ENCODE results near the gene RUNX1. TPM values are rescaled to one million over a fixed set of nuclear protein-coding genes. Genes with fewer than 3 reads are reported as not detected.

RUNX1 gene
- total RNA-seq, 2 donors from 2014 or later = 97.0 to 110 TPM

- H3K36me3 Mint-ChIP-seq (ENCODE audit: low read depth) = peaks cover 8% of the 10 kb centered on the region
- no peak overlapping the region for H3K4me3 Mint-ChIP-seq
- H3K9me3 ChIP-seq (ENCODE audit: control insufficient read depth, low read length, poor library complexity, severe bottlenecking) = no peaks in the 10 kb centered on the region
- H3K27me3 Mint-ChIP-seq = no peaks in the 10 kb centered on the region
- peak overlapping the region; percentile 21 for H3K27ac Mint-ChIP-seq
- DNase-seq = no peak
- no peak for ATAC-seq
- H3K4me1 Mint-ChIP-seq = peaks cover 23% of the 10 kb centered on the region
Observed at GRCh38 chr21:34874684-34875513, 174.2 kb downstream of the RUNX1 start.

- Mint-ChIP-seq H3K4me1 (peaks cover 40% of the 10 kb centered on the region), H3K27ac (peak overlapping the region; percentile 49), H3K36me3 (ENCODE audit: low read depth) (peaks cover 6% of the 10 kb centered on the region), H3K4me3 (no peak overlapping the region), H3K27me3 (no peaks in the 10 kb centered on the region)
- no peaks in the 10 kb centered on the region for H3K9me3 ChIP-seq (ENCODE audit: control insufficient read depth, low read length, poor library complexity, severe bottlenecking)
- no peak for DNase-seq
- ATAC-seq = no peak
Observed at GRCh38 chr21:34871026-34871908, 177.8 kb downstream of the RUNX1 start.

DNA sequence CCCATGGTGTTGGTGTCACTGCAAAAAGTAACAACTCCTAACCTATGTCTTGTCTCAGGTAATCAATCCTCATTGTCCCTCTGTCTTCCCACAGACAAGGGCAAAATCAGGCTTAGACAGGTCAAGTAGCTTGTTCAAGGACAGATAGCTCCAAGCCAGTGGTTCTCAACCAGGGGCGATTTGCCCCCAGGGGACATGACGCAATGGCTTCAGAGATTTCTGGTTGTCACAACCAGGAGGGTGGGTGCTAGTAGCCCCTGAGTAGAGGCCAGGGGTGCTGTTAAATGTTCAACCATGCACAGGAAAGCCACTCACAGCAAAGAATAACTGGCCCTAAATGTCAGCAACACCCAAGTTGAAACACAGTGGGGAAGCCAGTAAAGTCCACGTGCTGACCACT lies 178.9 kb downstream of the RUNX1 start:
- Mint-ChIP-seq H3K27me3 (no peaks in the 10 kb centered on the region), H3K27ac (no peak overlapping the region), H3K4me3 (no peak overlapping the region), H3K36me3 (ENCODE audit: low read depth) (peaks cover 6% of the 10 kb centered on the region), H3K4me1 (peaks cover 46% of the 10 kb centered on the region)
- H3K9me3 ChIP-seq (ENCODE audit: control insufficient read depth, low read length, poor library complexity, severe bottlenecking) = no peaks in the 10 kb centered on the region
- ATAC-seq (no peak), DNase-seq (no peak)

- Mint-ChIP-seq H3K4me3 (no peak overlapping the region), H3K4me1 (peaks cover 49% of the 10 kb centered on the region), H3K27ac (no peak overlapping the region), H3K36me3 (ENCODE audit: low read depth) (peaks cover 8% of the 10 kb centered on the region), H3K27me3 (no peaks in the 10 kb centered on the region)
- ATAC-seq = no peak
- H3K9me3 ChIP-seq (ENCODE audit: control insufficient read depth, low read length, poor library complexity, severe bottlenecking) = no peaks in the 10 kb centered on the region
- DNase-seq = no peak
Observed at GRCh38 chr21:34869545-34869944, 179.6 kb downstream of the RUNX1 start.

GRCh38 chr21:34867785-34868184 lies 181.3 kb downstream of the RUNX1 start:
- ATAC-seq (no peak), DNase-seq (no peak)

DNA sequence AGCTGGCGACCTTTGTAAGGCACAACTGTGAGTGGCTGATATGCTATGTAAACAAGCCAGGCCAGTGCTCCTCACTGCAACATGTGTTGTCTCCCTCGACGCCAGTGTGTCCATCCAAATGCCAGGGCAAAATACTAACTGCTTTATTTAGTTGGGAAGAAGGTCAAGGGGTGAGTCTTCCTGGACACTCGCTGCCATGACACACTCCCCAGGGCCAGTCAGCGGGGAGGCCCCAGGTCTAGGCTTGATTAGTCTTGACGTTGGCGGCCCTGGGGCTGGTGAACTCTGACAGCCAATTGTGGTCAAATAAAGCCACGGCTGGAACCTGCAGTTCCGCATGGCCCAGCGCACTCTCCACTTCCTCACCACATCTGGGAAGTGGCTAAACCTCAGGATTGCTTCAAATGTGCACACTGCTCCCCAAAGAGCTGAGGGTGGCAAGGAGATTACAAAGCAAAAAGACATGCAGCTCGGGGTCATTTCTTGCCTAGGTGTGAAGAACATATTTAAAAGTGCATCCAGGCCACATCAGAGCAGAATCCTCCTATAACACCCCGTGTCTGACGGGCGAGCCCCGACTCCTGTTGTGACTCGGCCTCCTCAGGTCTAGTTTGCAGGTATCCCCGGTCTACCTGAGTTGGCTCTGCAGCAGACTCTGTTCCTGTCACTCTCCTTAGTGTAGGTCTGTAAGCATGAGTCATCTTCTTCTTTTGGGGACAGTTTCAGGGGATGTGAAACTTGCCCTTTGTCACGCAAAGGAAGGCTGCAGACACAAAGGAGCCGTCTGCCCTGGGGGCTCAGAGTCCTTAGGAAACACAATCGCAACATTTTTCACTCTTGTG lies 183.5 kb downstream of the RUNX1 start:
- no peaks in the 10 kb centered on the region for H3K9me3 ChIP-seq (ENCODE audit: control insufficient read depth, low read length, poor library complexity, severe bottlenecking)
- H3K27ac Mint-ChIP-seq = peak overlapping the region; percentile 78
- DNase-seq = no peak
- peaks cover 35% of the 10 kb centered on the region for H3K4me1 Mint-ChIP-seq
- no peaks in the 10 kb centered on the region for H3K27me3 Mint-ChIP-seq
- H3K4me3 Mint-ChIP-seq = peak overlapping the region; percentile 28
- peaks cover 4% of the 10 kb centered on the region for H3K36me3 Mint-ChIP-seq (ENCODE audit: low read depth)
- ATAC-seq = peak; percentile 63

More at GRCh38 chr21:34867785-34868184, 181.3 kb downstream of the RUNX1 start:
- H3K9me3 ChIP-seq (ENCODE audit: control insufficient read depth, low read length, poor library complexity, severe bottlenecking) = no peaks in the 10 kb centered on the region
- Mint-ChIP-seq H3K27me3 (no peaks in the 10 kb centered on the region), H3K4me3 (no peak overlapping the region), H3K27ac (no peak overlapping the region), H3K4me1 (peaks cover 39% of the 10 kb centered on the region), H3K36me3 (ENCODE audit: low read depth) (peaks cover 6% of the 10 kb centered on the region)

DNA sequence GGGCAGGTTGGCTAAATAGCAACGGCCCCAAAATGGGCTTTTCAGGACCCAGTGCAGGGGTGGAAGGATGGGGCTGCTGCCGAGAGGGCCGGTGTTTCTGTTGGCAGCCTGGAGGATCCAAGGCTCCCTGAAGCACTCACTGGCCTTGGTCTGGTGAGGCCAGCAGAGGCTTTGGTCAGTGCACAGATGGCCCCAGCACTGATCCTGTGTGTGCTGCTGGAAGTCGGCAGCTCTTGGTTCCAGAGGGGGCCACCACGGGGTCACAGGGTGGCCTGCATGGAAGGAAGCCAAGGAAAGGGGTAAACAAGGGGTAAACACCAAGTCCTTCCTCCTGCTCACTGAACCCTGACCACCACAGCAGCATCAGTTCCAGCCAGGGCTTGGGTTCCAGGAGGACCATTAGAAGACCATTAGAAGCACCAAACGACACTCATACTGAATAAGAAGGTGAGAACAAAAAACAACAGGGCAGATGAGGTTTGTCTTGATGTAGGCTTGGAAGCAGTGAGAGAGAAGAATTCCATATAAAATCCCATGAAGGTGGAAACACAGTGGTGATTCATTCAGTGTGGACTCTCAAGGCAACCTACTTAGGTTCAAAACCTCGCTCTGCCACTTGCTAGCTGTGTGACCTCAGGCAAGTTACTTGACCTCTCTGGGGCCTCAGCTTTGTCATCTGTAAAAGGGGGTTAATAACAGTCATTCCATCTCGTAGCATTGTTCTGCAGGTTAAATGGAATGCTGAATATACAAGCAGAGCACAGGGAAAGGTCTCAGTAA lies 184.5 kb downstream of the RUNX1 start:
- Mint-ChIP-seq H3K4me1 (peaks cover 35% of the 10 kb centered on the region), H3K27me3 (no peaks in the 10 kb centered on the region), H3K27ac (peak overlapping the region; percentile 78), H3K36me3 (ENCODE audit: low read depth) (peaks cover 4% of the 10 kb centered on the region), H3K4me3 (no peak overlapping the region)
- ATAC-seq = no peak
- no peaks in the 10 kb centered on the region for H3K9me3 ChIP-seq (ENCODE audit: control insufficient read depth, low read length, poor library complexity, severe bottlenecking)
- no peak for DNase-seq

GRCh38 chr21:34862951-34863350 lies 186.2 kb downstream of the RUNX1 start:
- H3K9me3 ChIP-seq (ENCODE audit: control insufficient read depth, low read length, poor library complexity, severe bottlenecking) = no peaks in the 10 kb centered on the region
- no peak for DNase-seq
- H3K4me1 Mint-ChIP-seq = peaks cover 21% of the 10 kb centered on the region
- H3K36me3 Mint-ChIP-seq (ENCODE audit: low read depth) = peaks cover 4% of the 10 kb centered on the region
- ATAC-seq = no peak
- peak overlapping the region; percentile 11 for H3K27ac Mint-ChIP-seq
- H3K4me3 Mint-ChIP-seq = no peak overlapping the region
- H3K27me3 Mint-ChIP-seq = no peaks in the 10 kb centered on the region

DNA sequence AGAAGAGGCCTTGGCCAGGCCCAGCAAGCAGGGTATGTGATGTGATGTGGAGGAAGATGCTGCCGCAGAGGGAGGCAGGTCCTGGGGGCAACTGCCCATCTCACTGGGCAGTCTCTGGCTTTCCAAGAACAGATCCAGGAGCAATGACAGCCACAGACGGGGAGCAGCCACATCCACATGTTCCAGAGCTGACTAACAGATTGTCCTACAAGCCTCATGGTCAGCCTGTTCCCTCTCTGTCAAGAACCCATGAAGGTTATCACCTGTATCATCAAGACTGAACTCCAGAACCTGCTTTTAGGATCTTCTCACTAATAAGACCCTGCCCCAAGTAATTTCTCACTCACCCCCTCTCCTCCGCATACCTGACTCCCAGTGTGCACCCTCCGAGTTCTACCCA lies 187.8 kb downstream of the RUNX1 start:
- ATAC-seq (no peak), DNase-seq (no peak)
- peaks cover 12% of the 10 kb centered on the region for H3K4me1 Mint-ChIP-seq
- H3K9me3 ChIP-seq (ENCODE audit: control insufficient read depth, low read length, poor library complexity, severe bottlenecking) = no peaks in the 10 kb centered on the region
- H3K36me3 Mint-ChIP-seq (ENCODE audit: low read depth) = peaks cover 4% of the 10 kb centered on the region
- no peak overlapping the region for H3K4me3 Mint-ChIP-seq
- H3K27me3 Mint-ChIP-seq = no peaks in the 10 kb centered on the region
- peak overlapping the region; percentile 37 for H3K27ac Mint-ChIP-seq

DNA sequence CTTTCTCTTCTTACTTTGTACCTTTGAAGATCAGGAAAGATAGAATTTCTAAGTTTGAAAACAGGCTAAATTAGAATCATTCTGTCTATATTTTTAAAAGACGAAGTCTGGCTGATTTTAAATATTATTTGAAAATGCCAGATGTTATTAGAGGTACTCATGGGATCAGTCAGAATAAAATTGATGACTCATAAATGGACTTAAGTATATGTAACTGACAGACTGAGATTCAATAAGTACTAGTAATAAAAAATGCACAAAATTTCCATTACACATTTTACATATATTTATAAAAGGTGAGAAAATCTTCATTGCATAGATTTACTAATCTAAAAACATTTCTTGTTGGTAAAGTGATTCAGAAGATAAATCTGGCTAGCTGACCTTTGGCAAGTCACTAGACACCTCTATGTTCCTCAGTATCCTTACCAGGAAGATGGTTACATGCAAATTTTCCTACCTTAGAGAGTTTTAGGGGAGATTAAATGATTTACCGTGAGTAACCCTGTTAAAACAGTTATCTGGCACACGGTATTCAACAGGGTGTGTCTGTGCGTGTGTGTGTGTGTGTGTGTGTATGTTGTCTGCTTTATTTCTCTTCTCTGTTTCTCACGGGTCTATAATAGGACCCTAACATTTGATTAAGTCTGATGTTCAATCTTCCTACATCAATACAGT lies 189.0 kb downstream of the RUNX1 start:
- peak overlapping the region; percentile 8 for H3K27ac Mint-ChIP-seq
- DNase-seq (no peak), ATAC-seq (no peak)
- H3K4me3 Mint-ChIP-seq = no peak overlapping the region
- H3K36me3 Mint-ChIP-seq (ENCODE audit: low read depth) = peaks cover 4% of the 10 kb centered on the region
- H3K27me3 Mint-ChIP-seq = no peaks in the 10 kb centered on the region
- no peaks in the 10 kb centered on the region for H3K9me3 ChIP-seq (ENCODE audit: control insufficient read depth, low read length, poor library complexity, severe bottlenecking)
- peaks cover 3% of the 10 kb centered on the region for H3K4me1 Mint-ChIP-seq

DNA sequence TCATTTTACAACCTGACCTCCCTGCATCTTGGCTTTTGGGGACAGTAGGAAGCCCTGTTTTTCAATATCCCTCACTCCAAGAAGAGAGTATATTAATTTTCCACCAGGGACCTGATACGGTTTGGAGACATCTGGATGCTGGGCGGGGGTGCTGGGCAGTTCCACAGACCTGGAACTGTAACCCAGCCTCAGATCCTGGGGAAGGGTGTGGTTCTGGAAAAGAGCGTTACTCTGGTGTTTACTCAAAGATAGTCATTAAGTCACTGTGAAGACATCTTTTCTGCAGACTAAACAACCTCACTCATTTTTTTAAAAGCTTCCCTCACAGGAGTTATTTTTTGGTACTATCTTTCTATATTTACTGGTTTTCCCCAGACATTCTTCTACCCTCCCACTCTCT lies 190.5 kb downstream of the RUNX1 start:
- H3K9me3 ChIP-seq (ENCODE audit: control insufficient read depth, low read length, poor library complexity, severe bottlenecking) = no peaks in the 10 kb centered on the region
- Mint-ChIP-seq H3K36me3 (ENCODE audit: low read depth) (peaks cover 2% of the 10 kb centered on the region), H3K4me1 (peaks cover 5% of the 10 kb centered on the region)

GRCh38 chr21:34857874-34858273 lies 191.2 kb downstream of the RUNX1 start:
- ATAC-seq = no peak
- no peak overlapping the region for H3K27ac Mint-ChIP-seq
- no peaks in the 10 kb centered on the region for H3K27me3 Mint-ChIP-seq
- peaks cover 5% of the 10 kb centered on the region for H3K4me1 Mint-ChIP-seq
- no peaks in the 10 kb centered on the region for H3K9me3 ChIP-seq (ENCODE audit: control insufficient read depth, low read length, poor library complexity, severe bottlenecking)
- peak overlapping the region; percentile 12 for H3K4me3 Mint-ChIP-seq
- H3K36me3 Mint-ChIP-seq (ENCODE audit: low read depth) = peaks cover 2% of the 10 kb centered on the region
- DNase-seq = no peak

More for the DNA sequence above, 190.5 kb downstream of the RUNX1 start:
- Mint-ChIP-seq H3K4me3 (no peak overlapping the region), H3K27me3 (no peaks in the 10 kb centered on the region), H3K27ac (no peak overlapping the region)
- no peak for ATAC-seq
- DNase-seq = no peak
